GM21423 (cell line): ENCODE results near the gene INCA1.
"Not testable (repeated sequence)": the region's sequence is repeated elsewhere in the genome, so short reads cannot be mapped to it uniquely, and the experiment has no call there.

Experiments
- ATAC-seq: cut with Tn5 transposase; IDR thresholded peaks from one replicate; pipeline ENCODE4 v1.9.1; 2021; ENCODE audit warnings: mild to moderate bottlenecking, moderate library complexity; ENCODE audit not compliant: unreplicated experiment

INCA1 gene, protein sequence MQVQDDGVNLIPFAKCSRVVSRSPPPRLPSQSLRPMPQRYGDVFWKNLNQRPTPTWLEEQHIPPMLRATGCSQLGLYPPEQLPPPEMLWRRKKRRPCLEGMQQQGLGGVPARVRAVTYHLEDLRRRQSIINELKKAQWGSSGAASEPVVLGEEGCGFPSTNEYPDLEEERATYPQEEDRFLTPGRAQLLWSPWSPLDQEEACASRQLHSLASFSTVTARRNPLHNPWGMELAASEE

GRCh38 chr17:4997302-4998026 is at the start of gene INCA1, which contains the start of gene KIF1C:
Gene INCA1, minus strand, starts transcription at chr17:4997522. Its CDS starts 3,085 bp downstream, at chr17:4994437.
Gene KIF1C, plus strand, starts transcription at chr17:4997950. Its CDS starts 2,297 bp downstream, at chr17:5000247.
- peak; percentile 84 for ATAC-seq

- no peak for ATAC-seq
Measured at GRCh38 chr17:5045496-5045895, 48.2 kb upstream of the INCA1 start.

GRCh38 chr17:5044630-5045029 is 47.3 kb upstream of the INCA1 start:
- no peak for ATAC-seq

DNA sequence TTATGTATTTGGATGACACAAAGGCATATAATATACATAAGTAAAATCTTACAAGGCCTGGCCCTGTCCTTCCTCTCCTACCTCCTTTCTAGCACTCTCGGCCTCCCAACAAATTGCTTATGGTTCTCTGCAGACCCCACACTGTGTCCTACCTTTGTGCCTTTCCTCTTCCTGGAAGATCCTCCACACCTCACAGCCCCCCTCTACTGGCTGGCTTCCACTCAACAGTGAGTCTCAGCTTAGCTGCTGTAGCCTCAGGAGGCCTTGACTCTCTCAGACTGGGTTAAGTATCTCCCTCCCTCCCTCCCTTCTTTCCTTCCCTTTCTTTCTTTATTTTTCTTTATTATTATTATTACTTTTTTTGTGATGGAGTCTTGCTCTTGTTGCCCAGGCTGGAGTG is 46.2 kb upstream of the INCA1 start:
- no peak for ATAC-seq

- no peak for ATAC-seq
Measured at GRCh38 chr17:5042157-5043022, 45.1 kb upstream of the INCA1 start.

- no peak for ATAC-seq
Measured at GRCh38 chr17:5035315-5035714, 38.0 kb upstream of the INCA1 start, which contains the start of gene SLC52A1. Gene SLC52A1, minus strand, starts transcription at chr17:5035426. Its CDS starts 820 bp downstream, at chr17:5034606.

DNA sequence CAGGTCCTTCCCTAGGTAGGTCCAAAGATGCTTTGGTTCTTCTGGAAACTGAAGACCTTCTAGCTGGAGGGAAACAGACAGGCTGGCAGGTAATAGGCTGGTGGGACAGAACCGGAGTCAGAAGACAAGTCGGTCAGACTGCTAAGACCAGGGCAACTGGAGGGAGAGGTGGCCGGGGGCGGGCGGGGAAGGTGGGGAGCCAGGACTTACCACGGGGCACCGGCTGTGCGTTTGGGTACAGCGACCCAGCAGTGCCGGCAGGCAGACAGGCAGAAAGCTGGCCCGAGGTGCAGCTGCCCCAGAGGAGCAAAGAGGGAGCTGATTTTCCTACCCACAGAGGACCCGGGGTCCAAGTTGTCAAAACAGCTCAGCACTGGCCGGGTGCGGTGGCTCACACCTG is 37.3 kb upstream of the INCA1 start:
- ATAC-seq, result no peak

- no peak for ATAC-seq
Measured at GRCh38 chr17:5034063-5034462, 36.7 kb upstream of the INCA1 start.

- no peak for ATAC-seq
Measured at GRCh38 chr17:5033352-5034015, 36.2 kb upstream of the INCA1 start.

GRCh38 chr17:5032865-5033264 is 35.5 kb upstream of the INCA1 start:
- ATAC-seq, result no peak

DNA sequence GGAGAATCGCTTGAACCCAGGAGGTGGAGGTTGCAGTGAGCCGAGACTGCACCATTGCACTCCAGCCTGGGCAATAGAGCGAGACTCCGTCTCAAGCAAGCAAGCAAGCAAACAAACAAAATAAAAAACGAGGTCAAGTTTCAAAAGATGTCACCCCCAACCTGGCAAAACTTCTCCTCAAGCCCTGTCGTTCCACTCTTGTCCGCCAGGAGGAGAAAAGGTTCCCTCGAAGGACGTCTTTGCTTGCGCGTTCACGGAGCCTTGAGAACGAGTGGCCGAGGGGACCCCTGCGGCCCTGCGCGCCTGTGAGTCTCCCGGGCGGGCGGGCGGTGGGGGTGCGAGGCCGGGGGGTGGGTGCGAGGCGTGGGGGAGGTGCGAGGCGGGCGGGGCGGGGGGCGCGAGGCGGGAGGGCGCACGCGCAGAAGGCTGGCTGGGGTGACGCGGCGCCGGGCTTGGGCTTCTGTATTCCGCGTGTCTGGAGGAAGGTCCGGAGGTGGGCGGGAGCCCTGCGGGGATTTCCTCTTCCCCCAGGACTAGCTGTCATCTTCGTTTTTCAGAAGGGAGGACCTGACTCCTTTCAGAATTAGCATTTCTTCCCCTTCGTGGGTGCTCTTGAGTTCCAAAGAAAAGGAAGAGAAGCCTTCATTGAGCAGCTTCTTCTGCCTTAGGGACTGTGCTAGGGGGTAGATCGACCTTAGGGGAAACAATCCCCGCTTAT is 34.2 kb upstream of the INCA1 start:
- ATAC-seq, result peak; percentile 69

DNA sequence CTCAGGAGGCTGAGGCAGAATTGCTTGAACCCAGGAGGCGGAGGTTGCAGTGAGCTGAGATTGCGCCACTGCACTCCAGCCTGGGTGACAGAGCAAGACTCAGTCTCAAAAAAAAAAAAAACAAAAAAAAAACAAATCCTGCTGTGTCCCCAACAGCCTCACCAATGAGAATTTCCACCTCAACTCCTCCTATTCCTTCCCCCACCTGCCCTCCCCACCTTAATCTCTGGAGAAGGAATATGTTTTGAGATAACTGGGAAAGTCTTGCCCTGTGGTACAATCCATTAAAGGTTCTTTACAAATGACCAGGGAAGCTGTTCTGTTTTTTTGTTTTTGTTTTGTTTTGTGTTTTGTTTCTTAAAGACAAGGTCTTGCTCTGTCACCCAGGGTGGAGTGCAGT is 32.8 kb upstream of the INCA1 start:
- not testable (repeated sequence) for ATAC-seq

DNA sequence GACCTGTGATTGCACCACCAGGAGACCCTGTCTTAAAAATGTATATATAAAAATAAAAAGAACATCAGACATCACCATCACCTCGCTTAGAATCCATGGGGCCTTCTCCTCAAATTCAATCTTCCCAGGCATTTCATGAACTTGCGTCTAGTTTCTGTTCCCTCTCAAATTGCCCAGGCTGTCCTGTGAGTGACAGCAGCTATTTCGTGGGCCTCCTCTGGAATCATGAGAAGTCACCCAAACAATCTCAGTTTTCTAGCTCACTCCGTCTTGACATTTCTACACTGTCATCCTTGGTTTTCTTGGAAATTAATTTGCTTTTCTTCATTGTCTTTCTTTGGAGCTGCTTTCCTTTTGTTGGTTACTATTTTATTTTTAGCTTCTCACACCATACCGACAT is 30.6 kb upstream of the INCA1 start:
- no peak for ATAC-seq

- no peak for ATAC-seq
Measured at GRCh38 chr17:5027299-5027698, 30.0 kb upstream of the INCA1 start.

- ATAC-seq, result no peak
Measured at GRCh38 chr17:5024604-5025003, 27.3 kb upstream of the INCA1 start.

GRCh38 chr17:5023588-5024147 is 26.3 kb upstream of the INCA1 start:
- ATAC-seq, result no peak

DNA sequence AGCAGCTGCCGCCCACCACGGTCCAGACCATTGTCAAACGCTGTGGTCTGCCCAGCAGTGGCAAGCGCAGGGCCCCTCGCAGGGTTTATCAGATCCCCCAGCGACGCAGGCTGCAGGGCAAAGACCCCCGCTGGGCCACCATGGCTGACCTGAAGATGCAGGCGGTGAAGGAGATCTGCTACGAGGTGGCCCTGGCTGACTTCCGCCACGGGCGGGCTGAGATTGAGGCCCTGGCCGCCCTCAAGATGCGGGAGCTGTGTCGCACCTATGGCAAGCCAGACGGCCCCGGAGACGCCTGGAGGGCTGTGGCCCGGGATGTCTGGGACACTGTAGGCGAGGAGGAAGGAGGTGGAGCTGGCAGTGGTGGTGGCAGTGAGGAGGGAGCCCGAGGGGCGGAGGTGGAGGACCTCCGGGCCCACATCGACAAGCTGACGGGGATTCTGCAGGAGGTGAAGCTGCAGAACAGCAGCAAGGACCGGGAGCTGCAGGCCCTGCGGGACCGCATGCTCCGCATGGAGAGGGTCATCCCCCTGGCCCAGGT is 24.9 kb upstream of the INCA1 start:
- ATAC-seq, result no peak

DNA sequence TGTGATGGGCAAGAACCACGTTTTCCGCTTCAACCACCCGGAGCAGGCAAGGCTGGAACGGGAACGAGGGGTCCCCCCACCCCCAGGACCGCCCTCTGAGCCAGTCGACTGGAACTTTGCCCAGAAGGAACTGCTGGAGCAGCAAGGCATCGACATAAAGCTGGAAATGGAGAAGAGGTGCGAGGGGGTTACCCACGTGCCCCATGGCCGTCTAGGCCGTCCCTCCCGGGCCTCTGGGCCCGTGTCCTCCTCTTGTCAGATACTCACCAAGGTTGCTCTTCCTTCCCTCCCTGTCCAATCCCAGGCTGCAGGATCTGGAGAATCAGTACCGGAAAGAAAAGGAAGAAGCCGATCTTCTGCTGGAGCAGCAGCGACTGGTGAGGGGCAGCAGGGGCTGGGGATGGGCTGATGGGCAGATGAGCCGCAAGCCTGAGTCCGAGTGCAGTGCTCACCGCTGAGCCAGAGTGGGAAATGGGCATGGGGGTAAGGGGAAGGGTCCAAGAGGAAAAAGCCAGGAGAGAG is 23.2 kb upstream of the INCA1 start:
- no peak for ATAC-seq

DNA sequence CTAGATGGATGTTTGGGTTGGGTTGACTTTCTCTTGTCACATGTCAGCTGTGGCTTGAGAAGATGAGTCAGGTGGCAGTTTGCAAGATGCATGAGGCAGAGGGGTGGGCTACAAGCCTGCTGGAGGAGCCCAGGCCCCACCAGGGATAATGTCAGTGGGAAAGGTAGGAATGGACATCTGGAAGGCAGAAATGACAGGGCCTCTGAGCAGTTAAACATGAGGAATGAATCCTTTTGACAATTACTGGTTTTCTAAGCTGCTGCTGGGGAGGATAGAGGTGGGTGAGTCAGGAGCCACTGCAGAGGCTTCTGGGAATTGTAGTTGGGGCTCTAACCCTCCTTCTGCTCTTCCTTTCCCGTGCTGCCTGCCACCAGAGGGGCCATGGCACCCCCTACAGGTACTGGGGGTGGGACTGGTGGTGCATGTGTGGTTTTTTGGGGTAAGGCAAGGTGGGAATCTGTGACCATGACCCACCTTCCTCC is 22.2 kb upstream of the INCA1 start:
- ATAC-seq, result no peak
